Cerebellar nuclear complex (tissue), 1 donor: ENCODE data around the gene ZC3H7A.

Experiments
- DNase-seq, 2 experiments: peaks; one replicate each; lab custom pipeline; 2025; lab: John Stamatoyannopoulos, UW

Gene ZC3H7A

GRCh38 chr16:11705311-11706025, 91.6 kb downstream of the ZC3H7A start:
- DNase-seq: no peak
